Measurements from ENCODE around the gene ITGAX. TPM values are rescaled to one million over a fixed set of nuclear protein-coding genes. Genes with fewer than 3 reads are reported as not detected.
"Not testable (repeated sequence)": the region's sequence is repeated elsewhere in the genome, so short reads cannot be mapped to it uniquely, and the experiment has no call there.

ITGAX gene
- total RNA-seq, 1 donor, result 0.36 TPM

GRCh38 chr16:31335431-31335830 lies 19.5 kb upstream of the ITGAX start:
- Histone ChIP-seq H3K36me3 (ENCODE audit: insufficient read depth, low read length) (no peaks in the 10 kb centered on the region), H3K9me3 (ENCODE audit: low read depth, low read length) (no peaks in the 10 kb centered on the region), H3K27me3 (ENCODE audit: insufficient read depth, low read length) (peaks cover 27% of the 10 kb centered on the region), H3K4me1 (ENCODE audit: insufficient read depth, low read length) (no peaks in the 10 kb centered on the region), H3K79me2 (ENCODE audit: insufficient read depth, low read length) (no peaks in the 10 kb centered on the region), H3K4me3 (ENCODE audit: insufficient read depth, low read length) (no peak overlapping the region), H3K27ac (ENCODE audit: low read depth, low read length) (no peak overlapping the region), H2AFZ (ENCODE audit: low read length) (no peak overlapping the region), H4K20me1 (ENCODE audit: insufficient read depth, low read length) (no peaks in the 10 kb centered on the region), H3K4me2 (ENCODE audit: insufficient read depth, low read length) (no peak overlapping the region)
- no peak for TF ChIP-seq CTCF (IDR thresholded peaks at IDR 0.05; ENCODE audit: extremely low read depth, low read depth, low read length)
- DNase-seq (ENCODE audit: insufficient read length, low spot score, missing footprints), result no peak

GRCh38 chr16:31338166-31338685 lies 16.8 kb upstream of the ITGAX start:
- not testable (repeated sequence) for H3K4me2 ChIP-seq (ENCODE audit: insufficient read depth, low read length); H2AFZ ChIP-seq (ENCODE audit: low read length); H4K20me1 ChIP-seq (ENCODE audit: insufficient read depth, low read length); H3K36me3 ChIP-seq (ENCODE audit: insufficient read depth, low read length); H3K9me3 ChIP-seq (ENCODE audit: low read depth, low read length); H3K4me1 ChIP-seq (ENCODE audit: insufficient read depth, low read length); H3K79me2 ChIP-seq (ENCODE audit: insufficient read depth, low read length); H3K27ac ChIP-seq (ENCODE audit: low read depth, low read length); H3K27me3 ChIP-seq (ENCODE audit: insufficient read depth, low read length); DNase-seq (ENCODE audit: insufficient read length, low spot score, missing footprints); H3K4me3 ChIP-seq (ENCODE audit: insufficient read depth, low read length)

- H3K79me2 ChIP-seq (ENCODE audit: insufficient read depth, low read length), result no peaks in the 10 kb centered on the region
- no peaks in the 10 kb centered on the region for H3K9me3 ChIP-seq (ENCODE audit: low read depth, low read length)
- H3K4me3 ChIP-seq (ENCODE audit: insufficient read depth, low read length), result no peak overlapping the region
- no peak for DNase-seq (ENCODE audit: insufficient read length, low spot score, missing footprints)
- H2AFZ ChIP-seq (ENCODE audit: low read length), result no peak overlapping the region
- H3K27ac ChIP-seq (ENCODE audit: low read depth, low read length), result no peak overlapping the region
- no peaks in the 10 kb centered on the region for H3K36me3 ChIP-seq (ENCODE audit: insufficient read depth, low read length)
- no peaks in the 10 kb centered on the region for H3K4me1 ChIP-seq (ENCODE audit: insufficient read depth, low read length)
- no peak for TF ChIP-seq CTCF (IDR thresholded peaks at IDR 0.05; ENCODE audit: extremely low read depth, low read depth, low read length)
- no peaks in the 10 kb centered on the region for H4K20me1 ChIP-seq (ENCODE audit: insufficient read depth, low read length)
- no peaks in the 10 kb centered on the region for H3K27me3 ChIP-seq (ENCODE audit: insufficient read depth, low read length)
- H3K4me2 ChIP-seq (ENCODE audit: insufficient read depth, low read length), result no peak overlapping the region
These were observed 10.3 kb upstream of the ITGAX start for GRCh38 chr16:31344712-31345111.

- H4K20me1 ChIP-seq (ENCODE audit: insufficient read depth, low read length), result no peaks in the 10 kb centered on the region
- peak; percentile 62 for DNase-seq (ENCODE audit: insufficient read length, low spot score, missing footprints)
- no peak overlapping the region for H3K4me3 ChIP-seq (ENCODE audit: insufficient read depth, low read length)
- TF ChIP-seq CTCF (IDR thresholded peaks at IDR 0.05; ENCODE audit: extremely low read depth, low read depth, low read length), result no peak
- H2AFZ ChIP-seq (ENCODE audit: low read length), result no peak overlapping the region
- H3K27ac ChIP-seq (ENCODE audit: low read depth, low read length), result no peak overlapping the region
- H3K27me3 ChIP-seq (ENCODE audit: insufficient read depth, low read length), result no peaks in the 10 kb centered on the region
- no peaks in the 10 kb centered on the region for H3K9me3 ChIP-seq (ENCODE audit: low read depth, low read length)
- no peaks in the 10 kb centered on the region for H3K36me3 ChIP-seq (ENCODE audit: insufficient read depth, low read length)
- H3K79me2 ChIP-seq (ENCODE audit: insufficient read depth, low read length), result no peaks in the 10 kb centered on the region
- no peak overlapping the region for H3K4me2 ChIP-seq (ENCODE audit: insufficient read depth, low read length)
- no peaks in the 10 kb centered on the region for H3K4me1 ChIP-seq (ENCODE audit: insufficient read depth, low read length)
These were observed 7.5 kb upstream of the ITGAX start for GRCh38 chr16:31347445-31347844.

Data from osteoblast (primary cell).